ENCODE data around the gene SLC34A1. TPM values are rescaled to one million over a fixed set of nuclear protein-coding genes. Genes with fewer than 3 reads are reported as not detected.
"Not testable (repeated sequence)": the region's sequence is repeated elsewhere in the genome, so short reads cannot be mapped to it uniquely, and the experiment has no call there.

Gene SLC34A1
- polyA plus RNA-seq, 3 donors: 118 to 190 (median 157) TPM

DNA sequence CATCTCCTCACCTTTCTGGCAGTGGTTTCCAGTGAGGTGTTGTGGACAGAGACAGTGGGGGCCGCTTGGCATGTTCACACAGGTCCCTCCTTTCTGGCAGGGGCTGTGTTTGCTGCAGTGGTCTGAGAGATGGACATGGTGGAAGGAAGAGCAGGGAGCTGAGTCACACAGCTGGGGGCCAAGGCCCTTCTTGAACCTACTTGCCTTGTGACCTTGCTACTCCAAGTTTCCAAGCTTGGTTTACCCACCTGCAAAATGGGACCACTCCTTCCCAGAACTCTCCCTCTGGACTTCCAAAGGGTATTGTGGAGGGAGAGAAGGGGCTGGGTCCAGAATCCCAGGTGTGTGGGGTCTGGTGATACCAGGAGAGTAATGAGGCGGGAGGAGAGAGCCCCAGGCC lies 21.1 kb downstream of the SLC34A1 start:
- no peak for DNase-seq (ENCODE audit: low read depth in 3 of 3, low spot score in 2 of 3)

- no peak for DNase-seq (ENCODE audit: low read depth in 3 of 3, low spot score in 2 of 3)
Measured at GRCh38 chr5:177405805-177406204, 21.6 kb downstream of the SLC34A1 start.

GRCh38 chr5:177409043-177409801 lies 25.0 kb downstream of the SLC34A1 start, which contains the start of gene F12:
F12 (minus strand) TSS chr5:177409564; CDS start chr5:177409527, 37 bp downstream.
- no peak for DNase-seq (ENCODE audit: low read depth in 3 of 3, low spot score in 2 of 3)

DNA sequence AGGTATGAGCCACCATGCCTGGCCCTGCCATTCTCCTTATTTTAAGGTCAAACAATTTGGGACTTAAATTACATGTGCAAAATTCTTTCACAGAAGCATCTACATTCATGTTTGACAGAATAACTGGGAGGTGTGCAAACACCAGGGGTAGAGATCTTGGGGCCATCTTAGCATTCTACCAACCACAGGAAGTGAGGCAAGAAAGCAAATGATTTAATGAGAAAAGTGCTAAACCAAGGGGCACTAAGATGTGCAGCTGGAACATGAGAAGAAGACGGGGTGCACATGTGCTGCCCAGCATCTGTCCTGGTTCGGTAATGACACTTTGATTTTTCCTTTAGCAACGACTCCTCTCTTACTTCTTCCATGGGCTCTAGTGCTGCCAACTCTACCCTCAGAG lies 26.3 kb downstream of the SLC34A1 start:
- DNase-seq (ENCODE audit: low read depth in 3 of 3, low spot score in 2 of 3): no peak

DNA sequence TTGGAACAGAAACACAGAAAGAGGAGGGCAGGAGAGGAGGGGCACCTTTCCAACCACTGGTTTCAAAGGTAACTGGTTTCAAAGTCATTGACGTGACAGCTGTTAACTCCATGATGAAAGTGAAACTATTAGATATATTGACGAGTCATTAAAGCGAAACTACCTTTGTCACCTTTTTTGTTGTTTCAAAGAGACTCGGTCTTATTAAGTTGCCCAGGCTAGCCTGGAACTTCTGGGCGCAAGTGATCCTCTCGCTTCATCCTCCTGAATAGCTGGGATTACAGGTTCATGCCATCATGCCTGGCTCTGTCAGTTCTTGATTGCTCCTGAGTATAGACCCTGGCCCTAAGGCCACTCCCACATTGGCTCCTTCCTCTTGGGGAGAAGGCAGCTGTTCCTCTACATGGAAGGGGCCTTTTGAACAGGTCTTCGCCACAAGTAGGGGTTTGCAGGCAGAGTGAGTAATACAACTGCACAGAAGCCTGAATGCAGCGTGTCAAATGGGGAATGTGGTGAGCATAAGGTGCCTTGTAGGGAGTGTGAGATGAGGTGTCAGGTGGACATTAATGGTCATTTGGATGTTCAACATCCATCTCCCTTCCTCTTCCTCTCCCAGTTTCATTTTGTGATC lies 28.5 kb downstream of the SLC34A1 start:
- no peak for DNase-seq (ENCODE audit: low read depth in 3 of 3, low spot score in 2 of 3)

- DNase-seq (ENCODE audit: low read depth in 3 of 3, low spot score in 2 of 3): no peak
Measured at GRCh38 chr5:177414481-177414880, 30.2 kb downstream of the SLC34A1 start.

DNA sequence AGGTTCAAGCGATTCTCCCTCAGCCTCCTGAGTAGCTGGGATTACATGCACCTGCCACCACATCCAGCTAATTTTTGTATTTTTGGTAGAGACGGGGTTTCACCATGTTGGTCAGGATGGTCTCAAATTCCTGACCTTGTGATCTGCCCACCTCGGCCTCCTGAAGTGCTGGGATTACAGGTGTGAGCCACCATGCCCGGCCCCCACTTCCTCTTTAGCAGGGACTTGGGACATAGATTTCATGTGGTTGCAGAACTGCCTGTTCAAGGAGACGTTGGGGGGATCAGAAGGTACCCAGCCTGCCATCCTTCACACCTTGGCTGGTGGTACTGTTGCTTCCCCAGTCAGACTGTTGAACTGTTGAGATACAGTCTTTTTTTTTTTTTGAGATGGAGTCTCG lies 32.8 kb downstream of the SLC34A1 start:
- DNase-seq (ENCODE audit: low read depth in 3 of 3, low spot score in 2 of 3): not testable (repeated sequence)

DNA sequence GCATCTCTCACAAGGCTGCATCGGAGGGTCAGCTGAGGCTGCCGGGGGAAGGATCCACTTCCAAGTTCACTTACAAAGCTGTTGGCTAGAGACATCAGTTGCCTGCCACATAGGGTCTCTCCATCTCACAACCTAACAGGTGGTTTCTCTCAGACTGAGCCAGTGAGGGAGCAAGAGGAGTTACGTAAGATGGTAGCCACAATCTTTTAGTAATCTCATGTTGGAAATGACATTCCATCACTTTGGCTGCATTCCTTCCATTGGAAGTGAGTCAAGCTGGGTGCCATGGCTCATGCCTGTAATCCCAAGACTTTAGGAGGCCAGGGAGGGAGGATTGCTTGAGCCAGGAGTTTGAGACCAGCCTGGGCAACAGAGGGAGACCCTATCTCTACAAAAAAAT lies 34.8 kb downstream of the SLC34A1 start:
- no peak for DNase-seq (ENCODE audit: low read depth in 3 of 3, low spot score in 2 of 3)

DNA sequence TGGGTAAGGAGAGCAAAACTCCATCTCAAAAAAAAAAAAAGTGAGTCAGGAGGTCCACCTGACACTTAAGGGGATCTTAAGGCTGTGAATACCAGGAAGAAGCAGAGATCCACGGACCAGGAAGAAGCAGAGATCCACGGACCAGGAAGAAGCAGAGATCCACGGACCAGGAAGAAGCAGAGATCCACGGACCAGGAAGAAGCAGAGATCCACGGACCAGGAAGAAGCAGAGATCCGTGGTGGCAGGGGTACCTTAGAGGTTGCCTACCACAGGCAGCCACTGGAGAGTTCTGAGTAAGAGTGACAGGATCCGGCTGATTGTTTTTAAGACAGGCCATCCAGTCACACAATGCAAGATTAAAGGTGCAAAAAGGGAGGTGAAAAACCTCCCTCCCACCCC lies 36.2 kb downstream of the SLC34A1 start:
- DNase-seq (ENCODE audit: low read depth in 3 of 3, low spot score in 2 of 3): not testable (repeated sequence)

DNA sequence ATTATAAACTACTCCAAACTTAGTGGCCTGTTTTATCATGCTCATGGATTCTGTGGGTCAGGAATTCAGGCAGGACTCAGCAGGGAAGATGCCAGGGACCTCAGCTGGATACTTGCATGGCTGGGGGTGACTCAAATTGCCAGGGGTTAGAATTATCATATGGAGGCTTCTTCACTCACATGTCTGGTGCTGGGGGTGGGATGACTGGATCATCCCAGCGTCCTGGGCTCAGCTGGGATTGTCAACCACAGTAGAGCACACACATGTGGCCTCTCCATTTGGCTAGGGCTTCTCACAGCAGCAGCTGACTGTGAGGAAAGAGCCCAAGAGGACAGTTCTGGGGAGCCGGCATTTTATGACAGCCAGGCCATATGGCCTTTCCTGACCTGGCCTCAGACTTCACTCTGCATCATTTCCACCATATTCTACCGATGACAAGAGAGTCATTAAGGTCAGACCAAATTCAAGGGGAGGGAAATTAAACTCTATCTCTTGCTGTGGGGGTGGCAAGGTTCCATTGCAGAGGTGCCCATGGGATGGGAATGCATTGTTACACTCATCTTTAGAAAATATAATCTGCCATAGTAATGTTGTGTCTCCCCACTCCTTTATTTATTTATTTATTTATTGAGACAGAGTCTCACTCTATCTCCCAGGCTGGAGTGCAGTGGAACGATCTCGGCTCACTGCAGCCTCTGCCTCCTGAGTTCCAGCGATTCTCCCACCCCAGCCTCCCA lies 37.0 kb downstream of the SLC34A1 start:
- DNase-seq (ENCODE audit: low read depth in 3 of 3, low spot score in 2 of 3): no peak

DNA sequence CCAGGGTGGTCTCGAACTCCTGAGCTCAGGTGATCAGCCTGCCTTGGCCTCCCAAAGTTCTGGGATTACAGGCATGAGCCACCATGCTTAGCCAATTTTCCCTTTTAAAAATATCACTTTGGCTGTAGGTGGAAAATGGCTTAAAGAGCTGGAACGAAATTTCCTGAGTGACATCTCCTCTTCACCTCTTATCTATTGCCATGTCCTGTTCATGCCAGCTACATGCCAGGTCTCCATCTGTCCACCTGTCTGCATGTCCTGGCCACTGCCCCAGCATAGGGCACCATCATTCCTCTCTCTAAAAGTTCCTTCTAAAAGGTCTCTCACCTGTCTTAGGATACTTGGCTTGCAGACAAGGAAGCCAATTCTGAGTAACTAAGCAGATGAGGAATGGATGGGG lies 39.4 kb downstream of the SLC34A1 start:
- DNase-seq (ENCODE audit: low read depth in 3 of 3, low spot score in 2 of 3): no peak

DNA sequence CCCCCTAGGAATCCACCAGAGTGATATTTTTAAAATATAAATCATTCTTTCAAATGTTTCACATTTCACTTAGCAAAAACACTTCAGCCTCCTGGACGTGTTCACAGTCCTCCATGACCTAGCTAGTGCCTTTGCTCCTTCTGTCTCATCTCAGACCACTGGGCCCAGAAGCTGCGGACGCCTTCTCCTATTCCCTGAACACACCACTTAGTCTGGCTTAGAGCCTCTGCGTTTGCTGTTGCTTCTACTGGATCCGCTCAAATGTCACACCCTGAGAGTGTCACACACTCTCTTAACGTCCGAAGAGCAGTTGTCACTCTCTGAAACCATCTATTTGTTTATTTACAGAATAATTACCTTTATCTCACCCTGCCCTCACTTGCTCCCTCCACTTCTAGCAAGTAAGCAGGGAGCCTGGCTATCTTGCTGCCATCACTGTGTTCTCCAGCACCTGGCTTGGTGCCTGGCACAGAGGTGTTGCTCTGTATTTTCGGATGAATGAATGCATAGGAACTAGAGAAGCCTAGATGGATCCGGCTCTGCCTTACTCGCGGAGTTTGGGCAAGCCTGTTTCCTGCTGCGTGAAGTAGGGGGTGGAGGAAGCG lies 41.1 kb downstream of the SLC34A1 start:
- no peak for DNase-seq (ENCODE audit: low read depth in 3 of 3, low spot score in 2 of 3)

- DNase-seq (ENCODE audit: low read depth in 3 of 3, low spot score in 2 of 3): peak; percentile 99 to 100 (median 100)
Measured at GRCh38 chr5:177425801-177426565, 41.7 kb downstream of the SLC34A1 start.

- DNase-seq (ENCODE audit: low read depth in 3 of 3, low spot score in 2 of 3): no peak
Measured at GRCh38 chr5:177426566-177427210, 42.5 kb downstream of the SLC34A1 start, which contains the start of gene GRK6. GRK6 (plus strand) TSS chr5:177426676; CDS start chr5:177426846, 170 bp downstream.

DNA sequence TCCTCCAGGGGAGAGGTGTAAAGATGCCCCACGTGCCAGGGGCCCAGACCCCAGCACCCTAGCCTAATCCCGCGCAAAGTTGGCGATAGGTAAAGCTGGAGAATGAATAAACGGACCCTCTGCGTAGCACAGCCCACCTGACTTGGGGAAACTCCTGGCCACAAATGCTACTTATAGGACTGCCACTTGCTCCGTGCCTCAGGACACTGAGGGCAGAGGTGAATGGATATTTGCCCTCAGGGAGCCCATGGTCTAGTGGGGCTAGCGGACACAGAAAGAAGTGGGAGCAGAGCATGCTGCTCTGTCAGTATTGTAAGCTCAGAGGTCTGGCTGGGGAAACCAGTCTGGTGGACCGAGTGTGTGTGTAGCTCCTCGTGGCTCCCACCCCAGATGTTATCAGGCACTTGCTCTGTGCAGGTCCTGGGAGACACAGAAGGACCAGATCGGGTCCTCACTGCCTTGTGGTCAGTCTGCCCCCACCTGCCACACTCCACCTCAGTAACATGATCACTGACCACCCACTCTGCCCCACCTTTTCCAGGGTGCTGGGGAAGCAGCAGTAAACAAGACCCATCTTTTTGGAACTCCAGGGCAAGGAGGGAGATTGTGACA lies 43.1 kb downstream of the SLC34A1 start:
- DNase-seq (ENCODE audit: low read depth in 3 of 3, low spot score in 2 of 3): no peak

GRCh38 chr5:177427919-177428573 lies 43.8 kb downstream of the SLC34A1 start:
- DNase-seq (ENCODE audit: low read depth in 3 of 3, low spot score in 2 of 3): no peak

GRCh38 chr5:177428574-177429217 lies 44.5 kb downstream of the SLC34A1 start:
- no peak for DNase-seq (ENCODE audit: low read depth in 3 of 3, low spot score in 2 of 3)
